Fibroblast of lung (primary cell): ENCODE results near the gene KCNG2.

Experiments
- CTCF ChIP-seq, 2 donors: IDR thresholded peaks in 1 of 2; conservative IDR thresholded peaks in 1 of 2; 1 replicate in 1 of 2; 2 replicates in 1 of 2; pipeline ENCODE4 v1.5.1; 2011 to 2012; ENCODE audit warnings: low read length in 2 of 2, control low read depth in 1 of 2, inconsistent platforms in 1 of 2, low read depth in 1 of 2, mild to moderate bottlenecking in 1 of 2
- EZH2 ChIP-seq: IDR thresholded peaks from 2 replicates; pipeline ENCODE4 v1.5.1; 2012; ENCODE audit warnings: low read length, control low read depth, mild to moderate bottlenecking; ENCODE audit errors: missing control alignments

DNA sequence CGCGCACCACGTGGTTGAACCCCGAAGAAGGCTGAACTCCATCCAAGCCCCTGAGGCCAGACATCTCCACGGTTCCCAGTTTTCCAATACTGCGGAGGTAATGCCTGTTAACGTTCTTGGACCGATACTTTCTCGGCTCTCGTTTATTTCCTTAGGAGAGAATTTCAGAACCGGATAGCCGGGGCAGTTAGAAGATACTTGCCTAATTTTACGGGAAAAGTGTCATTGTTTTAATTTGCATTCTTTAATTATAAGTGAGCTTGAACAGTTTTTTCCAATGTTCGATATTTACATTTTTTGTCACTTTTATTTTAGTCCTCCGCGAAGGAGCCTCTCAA lies 10.2 kb upstream of the KCNG2 start:
- TF ChIP-seq CTCF (conservative IDR thresholded peaks at IDR 0.05 in 1 of 2, IDR thresholded peaks at IDR 0.05 in 1 of 2; ENCODE audit: low read depth in 1 of 2, low read length in 2 of 2) (no peak), EZH2 (peak; percentile 36)
